ENCODE measurements around the gene ALPK3.

- TF ChIP-seq CTCF (IDR thresholded peaks at IDR 0.05) (no peak), POLR2A (IDR thresholded peaks at IDR 0.05) (no peak), POLR2AphosphoS5 (IDR thresholded peaks at IDR 0.05) (peak; percentile 14), EP300 (IDR thresholded peaks at IDR 0.05) (no peak)
Measured at GRCh38 chr15:84831028-84831427, 13.9 kb downstream of the ALPK3 start.

Data from gastroesophageal sphincter (tissue), 3 donors.